ENCODE data around the gene SDK1.

DNA sequence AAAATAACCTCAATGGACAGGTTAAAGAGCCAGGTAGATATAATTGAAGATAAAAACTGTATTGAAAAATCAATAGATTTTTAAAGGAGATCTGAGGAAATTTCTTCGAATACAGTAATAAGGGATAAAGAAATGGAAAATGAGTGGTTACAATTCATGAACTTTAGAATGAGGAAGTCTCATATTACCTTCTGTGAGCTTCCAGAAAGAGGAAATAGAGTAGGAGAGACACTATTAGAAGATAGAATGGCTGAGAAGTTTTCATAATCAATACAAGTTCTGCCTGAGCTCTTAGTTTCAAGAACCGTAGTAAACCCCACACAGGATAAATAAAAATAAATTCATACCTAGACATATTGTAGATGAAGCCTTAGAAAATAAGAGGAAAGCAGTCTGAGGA lies 11.5 kb downstream of the SDK1 start:
- TF ChIP-seq, protein P1, sequence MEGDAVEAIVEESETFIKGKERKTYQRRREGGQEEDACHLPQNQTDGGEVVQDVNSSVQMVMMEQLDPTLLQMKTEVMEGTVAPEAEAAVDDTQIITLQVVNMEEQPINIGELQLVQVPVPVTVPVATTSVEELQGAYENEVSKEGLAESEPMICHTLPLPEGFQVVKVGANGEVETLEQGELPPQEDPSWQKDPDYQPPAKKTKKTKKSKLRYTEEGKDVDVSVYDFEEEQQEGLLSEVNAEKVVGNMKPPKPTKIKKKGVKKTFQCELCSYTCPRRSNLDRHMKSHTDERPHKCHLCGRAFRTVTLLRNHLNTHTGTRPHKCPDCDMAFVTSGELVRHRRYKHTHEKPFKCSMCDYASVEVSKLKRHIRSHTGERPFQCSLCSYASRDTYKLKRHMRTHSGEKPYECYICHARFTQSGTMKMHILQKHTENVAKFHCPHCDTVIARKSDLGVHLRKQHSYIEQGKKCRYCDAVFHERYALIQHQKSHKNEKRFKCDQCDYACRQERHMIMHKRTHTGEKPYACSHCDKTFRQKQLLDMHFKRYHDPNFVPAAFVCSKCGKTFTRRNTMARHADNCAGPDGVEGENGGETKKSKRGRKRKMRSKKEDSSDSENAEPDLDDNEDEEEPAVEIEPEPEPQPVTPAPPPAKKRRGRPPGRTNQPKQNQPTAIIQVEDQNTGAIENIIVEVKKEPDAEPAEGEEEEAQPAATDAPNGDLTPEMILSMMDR (IDR thresholded peaks at IDR 0.05), result no peak
- TF ChIP-seq POLR2A (IDR thresholded peaks at IDR 0.05), result no peak
